Activated CD4-positive, alpha-beta T cell treated with anti-CD3 and anti-CD28 coated beads for 1 hour (primary cell): ENCODE measurements around the gene RAD23A.
A peak's percentile ranks its signal among the peaks of the same experiment; 100 is the strongest.
"Not testable (repeated sequence)": the region's sequence is repeated elsewhere in the genome, so short reads cannot be mapped to it uniquely, and the experiment has no call there.

Source experiments
- DNase-seq: peaks from one replicate; pipeline ENCODE4 v3.0.0-alpha.2; 2020

The RAD23A gene

DNA sequence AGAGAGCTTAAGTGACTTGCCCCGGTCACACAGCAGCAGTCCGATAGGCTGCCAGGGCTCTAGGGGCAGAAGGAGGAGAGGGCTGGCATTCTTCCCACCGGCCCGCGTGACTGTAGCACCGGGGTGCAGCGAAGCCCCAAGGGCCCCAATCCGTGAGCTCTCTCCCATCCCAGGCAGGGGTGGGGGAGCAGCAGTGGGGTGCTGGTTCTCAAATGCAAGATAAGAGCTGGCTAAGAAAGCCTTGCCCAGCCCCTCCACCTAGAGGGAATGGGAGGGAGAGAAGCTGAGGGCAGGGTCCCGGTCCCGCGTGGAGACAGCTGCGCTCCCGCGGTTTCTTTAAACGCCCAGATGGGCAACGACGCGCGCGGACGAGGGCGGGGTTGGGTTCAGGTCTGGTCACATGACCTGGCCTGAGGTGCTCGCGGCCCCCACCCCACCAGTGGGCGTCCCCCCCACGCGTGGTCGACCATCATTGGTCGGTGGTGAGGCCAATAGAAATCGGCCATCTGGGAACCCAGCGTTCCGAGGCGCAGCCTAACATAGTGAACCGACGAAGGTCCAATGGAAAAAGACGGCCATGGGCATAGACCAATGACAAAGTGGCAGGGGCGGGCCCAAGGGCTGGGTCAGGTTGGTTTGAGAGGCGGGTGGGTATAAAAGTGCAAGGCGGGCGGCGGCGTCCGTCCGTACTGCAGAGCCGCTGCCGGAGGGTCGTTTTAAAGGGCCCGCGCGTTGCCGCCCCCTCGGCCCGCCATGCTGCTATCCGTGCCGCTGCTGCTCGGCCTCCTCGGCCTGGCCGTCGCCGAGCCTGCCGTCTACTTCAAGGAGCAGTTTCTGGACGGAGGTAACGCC lies 7.5 kb upstream of the RAD23A start, which contains the start of gene CALR:
Gene CALR (plus strand): TSS at position 683 of the 852 bp plus-strand sequence. CDS start 71 bp downstream, at position 754.
- DNase-seq = peak; percentile 99

DNA sequence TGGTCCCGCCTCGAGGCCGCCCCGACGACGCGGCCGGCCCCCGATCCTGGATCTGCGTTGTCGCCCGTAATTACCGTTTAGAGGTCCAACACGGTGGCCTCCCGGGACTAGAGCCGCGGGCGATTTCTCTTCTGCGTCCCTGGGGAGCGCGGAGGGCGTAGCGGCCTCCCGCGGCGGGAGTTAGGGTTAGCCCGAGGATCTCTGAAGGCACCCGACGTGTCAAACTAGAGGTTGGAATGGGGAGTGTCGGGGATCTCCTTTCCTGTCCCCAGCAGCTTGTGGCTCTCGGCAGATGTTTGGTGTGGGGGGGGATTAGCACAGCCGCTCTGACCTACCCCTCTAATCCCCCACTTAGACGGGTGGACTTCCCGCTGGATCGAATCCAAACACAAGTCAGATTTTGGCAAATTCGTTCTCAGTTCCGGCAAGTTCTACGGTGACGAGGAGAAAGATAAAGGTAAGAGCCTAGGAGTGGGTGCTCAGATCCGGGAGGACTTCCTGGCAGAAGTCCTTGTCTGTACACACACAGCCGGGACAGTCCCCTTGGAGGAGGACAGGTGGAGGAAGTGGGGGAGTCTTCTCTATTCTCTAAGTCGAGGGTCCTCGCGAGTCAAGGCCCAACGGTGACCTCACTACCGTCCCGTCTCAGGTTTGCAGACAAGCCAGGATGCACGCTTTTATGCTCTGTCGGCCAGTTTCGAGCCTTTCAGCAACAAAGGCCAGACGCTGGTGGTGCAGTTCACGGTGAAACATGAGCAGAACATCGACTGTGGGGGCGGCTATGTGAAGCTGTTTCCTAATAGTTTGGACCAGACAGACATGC lies 6.7 kb upstream of the RAD23A start:
- DNase-seq = no peak

GRCh38 chr19:12939975-12940423 lies 5.7 kb upstream of the RAD23A start:
- DNase-seq = no peak

- no peak for DNase-seq
Measured at GRCh38 chr19:12940897-12941296, 4.8 kb upstream of the RAD23A start.

- DNase-seq = no peak
Measured at GRCh38 chr19:12943437-12944044, 2.1 kb upstream of the RAD23A start.

GRCh38 chr19:12944104-12944674 lies 1.5 kb upstream of the RAD23A start:
- no peak for DNase-seq

- DNase-seq = peak; percentile 34
Measured at GRCh38 chr19:12946092-12946721, 545 bp downstream of the RAD23A start.

- DNase-seq = no peak
Measured at GRCh38 chr19:12946731-12947496, 1.3 kb downstream of the RAD23A start.

DNA sequence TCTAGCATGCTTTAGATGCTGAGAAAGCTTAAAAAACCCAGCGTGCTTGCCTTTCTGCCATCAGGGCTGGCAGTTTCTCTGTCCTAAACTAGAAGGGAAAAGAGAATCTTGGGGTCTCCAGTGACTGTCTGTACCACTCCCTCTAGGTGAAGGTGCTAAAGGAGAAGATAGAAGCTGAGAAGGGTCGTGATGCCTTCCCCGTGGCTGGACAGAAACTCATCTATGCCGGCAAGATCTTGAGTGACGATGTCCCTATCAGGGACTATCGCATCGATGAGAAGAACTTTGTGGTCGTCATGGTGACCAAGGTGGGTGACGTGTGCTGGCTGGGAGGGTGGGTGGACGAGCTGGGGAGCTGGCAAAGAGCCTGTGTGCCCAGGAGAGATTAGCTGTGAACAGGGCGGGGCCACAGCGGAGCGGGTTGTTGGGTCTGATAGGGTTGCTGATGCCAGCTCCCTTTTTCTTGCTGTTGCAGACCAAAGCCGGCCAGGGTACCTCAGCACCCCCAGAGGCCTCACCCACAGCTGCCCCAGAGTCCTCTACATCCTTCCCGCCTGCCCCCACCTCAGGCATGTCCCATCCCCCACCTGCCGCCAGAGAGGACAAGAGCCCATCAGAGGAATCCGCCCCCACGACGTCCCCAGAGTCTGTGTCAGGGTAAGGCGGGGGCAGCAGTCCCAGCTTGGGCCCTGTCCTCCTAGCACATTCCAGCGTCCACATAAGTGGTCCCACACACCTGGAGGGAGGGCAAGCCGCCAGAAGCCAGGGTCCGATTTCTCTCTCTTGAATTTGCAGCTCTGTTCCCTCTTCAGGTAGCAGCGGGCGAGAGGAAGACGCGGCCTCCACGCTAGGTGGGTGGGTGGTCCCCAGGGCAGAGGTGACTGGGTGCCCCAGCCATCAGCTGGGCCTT lies 2.3 kb downstream of the RAD23A start:
- DNase-seq = no peak

- DNase-seq = no peak
Measured at GRCh38 chr19:12948612-12949362, 3.1 kb downstream of the RAD23A start.

DNA sequence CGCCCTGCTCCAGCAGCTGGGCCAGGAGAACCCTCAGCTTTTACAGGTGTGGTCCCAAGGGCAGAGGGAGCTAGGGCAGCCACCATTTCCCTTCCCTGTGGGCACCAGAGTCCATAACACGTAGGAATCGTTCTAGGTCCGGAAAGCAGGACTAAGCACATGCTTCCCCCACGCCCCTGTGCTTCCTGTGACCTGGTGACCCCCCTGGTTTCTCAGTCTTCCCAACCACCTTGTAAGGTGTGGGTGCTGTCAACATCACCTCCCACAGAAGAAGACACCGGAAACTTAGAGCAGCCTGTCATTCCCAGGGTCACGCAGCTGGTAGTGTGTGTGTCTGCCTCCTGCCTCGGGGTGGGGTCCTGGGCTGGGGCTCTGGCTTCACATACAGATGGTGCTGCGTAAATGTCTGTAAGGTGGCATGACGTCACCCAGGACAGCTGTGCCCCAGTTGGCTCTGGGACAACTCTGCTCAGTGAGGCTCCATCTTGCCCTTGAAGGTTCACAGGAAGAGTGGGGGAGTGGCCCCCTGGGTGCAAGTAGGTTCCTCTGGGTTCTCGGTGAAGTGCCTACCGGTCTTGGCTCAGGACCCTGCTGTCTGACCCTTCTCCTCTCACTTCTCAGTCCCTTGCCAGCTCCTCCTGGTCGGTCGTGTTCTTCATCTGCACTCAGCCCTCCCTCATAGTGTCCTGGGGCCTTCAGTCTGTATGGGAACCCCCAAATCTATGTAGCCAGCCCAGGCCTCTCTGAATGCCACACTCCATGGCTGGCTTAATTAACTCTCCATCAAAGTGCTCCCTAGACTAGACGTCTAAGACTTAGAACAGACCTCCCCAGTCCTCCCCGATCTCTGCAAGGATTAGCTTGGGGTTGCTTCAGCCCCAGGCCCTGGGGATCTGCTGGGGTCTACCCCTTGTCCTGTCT lies 4.0 kb downstream of the RAD23A start:
- DNase-seq = no peak

DNA sequence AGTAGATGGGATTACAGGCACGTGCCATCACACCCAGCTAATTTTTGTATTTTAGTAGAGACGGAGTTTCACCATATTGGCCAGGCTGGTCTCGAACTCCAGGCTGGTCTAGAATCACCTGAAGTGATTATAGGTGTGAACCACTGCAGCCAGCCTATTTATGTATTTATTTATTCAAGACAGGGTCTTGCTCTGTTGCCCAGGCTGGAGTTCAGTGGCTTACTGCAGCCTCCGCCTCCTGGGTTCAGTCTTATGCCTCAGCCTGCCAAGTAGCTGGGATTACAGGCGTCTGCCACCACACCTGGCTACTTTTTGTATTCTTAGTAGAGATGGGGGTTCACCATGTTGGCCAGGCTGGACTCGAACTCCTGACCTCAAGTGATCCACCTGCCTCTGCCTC lies 6.4 kb downstream of the RAD23A start:
- not testable (repeated sequence) for DNase-seq

DNA sequence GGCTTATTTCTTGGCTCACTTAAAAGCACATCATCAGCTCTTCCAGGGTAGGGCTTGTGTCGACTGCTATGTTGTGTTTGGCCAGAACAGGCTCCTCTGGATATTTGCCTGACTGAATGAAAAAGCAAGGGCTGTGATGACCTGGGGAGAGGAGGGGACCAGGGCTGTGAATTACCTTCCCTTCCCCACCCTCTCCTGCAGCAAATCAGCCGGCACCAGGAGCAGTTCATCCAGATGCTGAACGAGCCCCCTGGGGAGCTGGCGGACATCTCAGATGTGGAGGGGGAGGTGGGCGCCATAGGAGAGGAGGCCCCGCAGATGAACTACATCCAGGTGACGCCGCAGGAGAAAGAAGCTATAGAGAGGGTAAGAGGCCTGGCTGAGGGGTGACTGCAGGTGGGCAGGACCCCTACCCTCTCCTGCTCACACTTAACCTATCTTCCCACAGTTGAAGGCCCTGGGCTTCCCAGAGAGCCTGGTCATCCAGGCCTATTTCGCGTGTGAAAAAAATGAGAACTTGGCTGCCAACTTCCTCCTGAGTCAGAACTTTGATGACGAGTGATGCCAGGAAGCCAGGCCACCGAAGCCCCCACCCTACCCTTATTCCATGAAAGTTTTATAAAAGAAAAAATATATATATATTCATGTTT lies 7.0 kb downstream of the RAD23A start:
- no peak for DNase-seq

- DNase-seq = no peak
Measured at GRCh38 chr19:12953138-12953798, 7.6 kb downstream of the RAD23A start.

DNA sequence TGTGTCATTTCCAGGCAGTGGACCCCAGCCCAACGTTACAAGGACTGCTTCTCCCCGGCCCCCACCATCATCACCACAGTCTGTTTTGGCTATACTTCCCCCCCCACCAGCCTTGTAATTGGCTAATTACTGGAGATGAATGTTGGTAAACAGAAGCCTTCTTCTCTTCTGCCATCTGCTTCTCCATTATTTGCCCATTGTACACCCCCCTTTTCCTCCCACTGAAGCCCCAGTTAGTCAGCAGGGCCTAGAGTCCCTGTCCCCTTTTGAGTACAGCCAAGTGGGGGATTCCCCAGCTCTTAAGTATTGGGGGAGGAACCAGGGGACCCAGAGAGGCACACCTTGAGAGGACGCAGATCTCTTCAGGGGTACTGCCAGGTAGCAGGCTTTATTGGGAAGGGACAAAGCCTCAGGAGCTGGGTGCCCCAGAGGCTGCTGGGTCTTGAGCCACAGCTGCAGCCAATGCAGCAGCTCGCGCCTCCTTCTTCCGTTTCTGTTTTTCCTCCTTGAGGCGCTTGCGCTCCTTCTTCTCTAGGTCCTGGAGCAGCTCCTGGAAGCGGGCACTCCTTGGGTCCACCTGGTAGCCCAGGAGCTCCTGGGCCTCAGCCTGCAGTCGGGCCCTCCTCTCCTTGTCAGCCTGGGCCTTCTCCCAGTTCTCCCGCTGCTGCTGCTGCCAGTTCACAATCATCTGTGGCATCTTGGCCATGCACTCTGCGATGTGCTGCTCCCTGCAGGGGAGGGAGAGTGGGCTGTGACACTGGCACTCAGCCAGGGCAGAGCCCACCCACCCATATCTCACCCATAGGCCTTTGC lies 8.3 kb downstream of the RAD23A start:
- DNase-seq = no peak

DNA sequence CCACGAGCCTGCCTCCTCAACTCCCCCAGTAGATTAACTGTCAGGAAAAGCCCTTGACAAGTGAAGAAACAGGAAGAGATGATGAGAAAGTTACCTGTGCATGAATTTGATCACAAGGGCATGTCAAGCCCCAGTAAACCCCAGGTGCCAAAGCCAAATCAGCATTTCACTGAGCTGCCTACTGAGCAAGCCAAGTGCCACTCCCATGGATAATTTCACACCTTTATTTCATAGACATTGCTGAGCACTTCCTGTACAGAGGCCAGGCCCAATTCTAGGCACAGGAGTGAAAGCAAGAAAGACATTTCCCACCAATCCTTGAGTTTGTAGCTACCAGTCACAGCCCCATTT lies 8.9 kb downstream of the RAD23A start:
- no peak for DNase-seq

DNA sequence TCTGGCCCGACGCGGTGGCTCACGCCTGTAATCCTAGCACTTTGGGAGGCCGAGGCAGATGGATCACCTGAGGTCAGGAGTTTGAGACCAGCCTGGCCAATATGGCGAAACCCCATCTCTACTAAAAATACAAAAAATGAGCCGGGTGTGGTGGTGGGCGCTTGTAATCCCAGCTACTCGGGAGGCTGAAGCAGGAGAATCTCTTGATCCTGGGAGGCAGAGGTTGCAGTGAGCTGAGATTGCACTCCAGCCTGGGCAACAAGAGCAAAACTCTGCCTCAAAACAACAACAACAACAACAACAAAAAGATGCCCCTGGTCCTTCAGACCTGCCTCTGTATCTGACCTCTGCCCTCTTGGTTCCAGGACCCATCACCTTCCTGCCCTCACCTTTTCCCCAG lies 9.9 kb downstream of the RAD23A start:
- DNase-seq = not testable (repeated sequence)
